Heart right ventricle (tissue), 16 donors: Measurements from ENCODE around the gene HIVEP3. TPM values are rescaled to one million over a fixed set of nuclear protein-coding genes. Genes with fewer than 3 reads are reported as not detected.

Experiments
- ATAC-seq, 8 donors: fragments of 200-7000 bp; cut with Tn5 transposase; one replicate each; pipeline ENCODE4 v1.9.1; 2020; ENCODE audit warnings: mild to moderate bottlenecking in 8 of 8, moderate library complexity in 8 of 8, moderate number of reproducible peaks in 1 of 8
- DNase-seq, 2 donors: peaks; one replicate each; pipeline ENCODE4 v3.0.0-alpha.2; 2020
- H3K27ac ChIP-seq, 10 donors: fragments of 200-600 bp; sonication (generic) in 2 of 10; one replicate each; pipeline versions ENCODE4 v1.5.0 to v1.8.0; 2020 to 2022; ENCODE audit warnings: mild to moderate bottlenecking in 3 of 10
- H3K27me3 ChIP-seq, 7 donors: fragments of 200-600 bp; one replicate each; pipeline ENCODE4 v1.8.0; 2021 to 2022; ENCODE audit warnings: mild to moderate bottlenecking in 2 of 7
- H3K36me3 ChIP-seq, 9 donors: fragments of 200-600 bp; sonication (generic) in 1 of 9; one replicate each; pipeline versions ENCODE4 v1.5.0 to v1.8.0; 2020 to 2022; ENCODE audit warnings: mild to moderate bottlenecking in 2 of 9
- H3K4me1 ChIP-seq, 9 donors: fragments of 200-600 bp; sonication (generic) in 1 of 9; one replicate each; pipeline versions ENCODE4 v1.5.0 to v1.8.0; 2020 to 2022; ENCODE audit warnings: mild to moderate bottlenecking in 4 of 9
- H3K4me3 ChIP-seq, 10 donors: fragments of 200-600 bp; sonication (generic) in 2 of 10; one replicate each; pipeline versions ENCODE4 v1.5.0 to v1.8.0; 2020 to 2022; ENCODE audit warnings: mild to moderate bottlenecking in 7 of 10, moderate library complexity in 2 of 10
- H3K9me3 ChIP-seq, 11 donors: fragments of 200-600 bp in 10 of 11; sonication (generic) in 2 of 11; one replicate each; pipeline versions ENCODE4 v1.5.0 to v1.8.0; 2013 to 2022; ENCODE audit warnings: mild to moderate bottlenecking in 2 of 11, control low read depth in 1 of 11, moderate library complexity in 1 of 11
- WGBS, 2 donors: extraction: QIAGEN DNeasy Blood & Tissue Kit; methylation state at CpG; one replicate each; pipeline ENCODE4 v1.1.7; 2013; ENCODE audit warnings: inconsistent platforms in 1 of 2; 5-methylcytosine and 5-hydroxymethylcytosine counted together
- intact Hi-C, 10 donors: fragments of 100-400 bp; cut with DNase I; formaldehyde crosslinking; loops; one replicate each; pipeline versions ENCODE4 v1.11.1 to v1.14.2; 2022
- polyA plus RNA-seq, 2 donors: library from polyadenylated mRNA; stranded (reverse); fragments of 200-250 nt; gene quantifications; one replicate each; pipeline ENCODE4 v1.2.3, GENCODE V29; 2013
- total RNA-seq, 10 donors: library from RNA; stranded (reverse); fragmentation: NEBNext Ultra II Directional in 3 of 10; extraction: Animal tissue kit (Norgen Biotek cat#: 25700) in 3 of 10; gene quantifications; one replicate each; pipeline versions ENCODE4 v1.2.1 to v1.2.4, GENCODE V29; 2021 to 2023
- TF ChIP-seq, protein P1 (sequence below), 9 donors: fragments of 200-600 bp; sonication (generic) in 2 of 9; IDR thresholded peaks; one replicate each; pipeline versions ENCODE4 v1.5.0 to v1.8.0; 2021 to 2022; ENCODE audit warnings: antibody characterized with exemption in 9 of 9, mild to moderate bottlenecking in 5 of 9, moderate library complexity in 1 of 9
- donor health status: Arrhythmogenic right ventricular cardiomyopathy.
- donor health status: ischemic (EF 13 %, LVEDD 7.1; RV severe dilation, severe dysfunction).
- donor health status: healthy with polysubstance abuse.
- donor health status: DM: no; HTN: yes; CAD: no.
- donor health status: DM: no; HTN: no; CAD: no.
- donor health status: ischemic (EF 25% LVEDD 6.9; RV normal size, moderate dysfunction).
- donor health status: ischemic (EF 25% LVEDD 5.7; RV mildly dilated, moderate dysfunction).
- donor health status: healthy.
- donor health status: DM: yes; HTN: yes; CAD: no.
- donor health status: Ischemic cardiomyopathy.
- donor health status: ischemic (EF 35%, LVEDD 5.7; RV mildly dilated, moderate dysfunction).
- donor health status: nonischemic (EF 11% LVEDD 7.7; RV severe dilation, severe dysfunction).
- donor health status: DM: yes; HTN: yes; CAD: no.
- donor health status: PGD.
- donor health status: ischemic (EF 29% LVEDD 5.4; RV normal size, mild dysfunction).
- donor health status: nonischemic (EF 23%, LVEDD 6.1; RV moderate dilation, normal function).

HIVEP3 gene
- total and polyA plus RNA-seq, 12 donors: 2.6 to 7.5 (median 5.2) TPM

DNA sequence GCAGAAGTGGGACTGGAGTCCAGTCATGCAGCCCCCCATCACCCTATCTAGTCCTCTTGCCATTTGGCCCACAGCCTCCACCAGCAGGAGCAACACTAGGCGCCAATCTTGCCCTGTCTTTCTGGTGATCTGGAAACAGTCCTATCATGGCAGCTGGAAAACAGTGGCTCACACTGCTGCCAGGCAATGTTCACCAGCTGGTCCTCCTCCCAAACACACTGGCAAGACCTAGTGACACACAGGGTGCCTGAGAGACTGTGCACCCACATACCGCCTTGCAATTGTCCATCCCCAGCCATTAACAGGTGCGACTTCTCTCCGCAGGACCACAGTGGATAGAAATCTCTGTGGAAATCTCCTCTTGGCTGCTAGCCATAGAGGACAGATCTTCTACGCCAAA lies 105.5 kb downstream of the HIVEP3 start:
- ATAC-seq: peak in 4 of 8 donors; percentile 6 to 43 (median 24)
- TF ChIP-seq, protein P1, sequence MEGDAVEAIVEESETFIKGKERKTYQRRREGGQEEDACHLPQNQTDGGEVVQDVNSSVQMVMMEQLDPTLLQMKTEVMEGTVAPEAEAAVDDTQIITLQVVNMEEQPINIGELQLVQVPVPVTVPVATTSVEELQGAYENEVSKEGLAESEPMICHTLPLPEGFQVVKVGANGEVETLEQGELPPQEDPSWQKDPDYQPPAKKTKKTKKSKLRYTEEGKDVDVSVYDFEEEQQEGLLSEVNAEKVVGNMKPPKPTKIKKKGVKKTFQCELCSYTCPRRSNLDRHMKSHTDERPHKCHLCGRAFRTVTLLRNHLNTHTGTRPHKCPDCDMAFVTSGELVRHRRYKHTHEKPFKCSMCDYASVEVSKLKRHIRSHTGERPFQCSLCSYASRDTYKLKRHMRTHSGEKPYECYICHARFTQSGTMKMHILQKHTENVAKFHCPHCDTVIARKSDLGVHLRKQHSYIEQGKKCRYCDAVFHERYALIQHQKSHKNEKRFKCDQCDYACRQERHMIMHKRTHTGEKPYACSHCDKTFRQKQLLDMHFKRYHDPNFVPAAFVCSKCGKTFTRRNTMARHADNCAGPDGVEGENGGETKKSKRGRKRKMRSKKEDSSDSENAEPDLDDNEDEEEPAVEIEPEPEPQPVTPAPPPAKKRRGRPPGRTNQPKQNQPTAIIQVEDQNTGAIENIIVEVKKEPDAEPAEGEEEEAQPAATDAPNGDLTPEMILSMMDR (IDR thresholded peaks at IDR 0.05): no peak

DNA sequence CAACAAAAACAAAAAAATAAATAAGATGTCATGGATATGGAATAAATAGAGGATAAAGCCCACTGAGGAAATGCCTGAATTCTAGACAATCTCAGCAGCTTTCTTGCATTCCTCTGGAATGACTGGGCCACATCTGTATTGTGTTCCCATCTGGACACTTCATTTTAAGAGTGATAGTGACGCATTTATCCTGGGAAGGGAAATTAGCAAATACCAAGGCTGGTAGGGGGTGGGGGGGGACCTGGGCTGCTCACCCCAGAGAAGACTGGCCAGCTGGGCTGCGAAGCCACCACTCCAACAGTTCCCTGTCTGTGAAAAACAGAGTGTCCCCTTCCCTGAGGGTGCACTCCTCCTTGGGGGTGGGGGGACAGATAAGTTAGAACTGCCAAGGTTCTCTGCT lies 106.3 kb downstream of the HIVEP3 start:
- Histone ChIP-seq H3K4me3 (peak overlapping the region in 1 of 10 donors; percentile 1), H3K9me3 (no peaks in the 10 kb centered on the region), H3K27me3 (no peaks in the 10 kb centered on the region), H3K27ac (peak overlapping the region in 8 of 10 donors; percentile 65 to 86 (median 74)), H3K4me1 (peaks cover 0 to 50% (median 36%) of the 10 kb centered on the region in 9 donors), H3K36me3 (no peaks in the 10 kb centered on the region)
- peak in 7 of 8 donors; percentile 30 to 77 (median 48) for ATAC-seq
- TF ChIP-seq, protein P1 (IDR thresholded peaks at IDR 0.05): no peak
- peak in 1 of 2 donors; percentile 54 for DNase-seq
- intact Hi-C loops: loop anchor here in 6 of 10 donors (5.0 to 10.0 kb wide), 8 partner anchors 65 to 362 kb away; partner anchors contain the start of gene HIVEP3 (in 1 of the 6)
- WGBS, 2 donors: 47% methylated on average over 2 of the region's 2 CpGs

More for the DNA sequence above, 105.5 kb downstream of the HIVEP3 start:
- Histone ChIP-seq H3K36me3 (no peaks in the 10 kb centered on the region), H3K4me1 (peaks cover 0 to 47% (median 33%) of the 10 kb centered on the region in 9 donors), H3K27me3 (no peaks in the 10 kb centered on the region), H3K27ac (peak overlapping the region; percentile 42 to 86 (median 70)), H3K9me3 (no peaks in the 10 kb centered on the region), H3K4me3 (no peak overlapping the region)
- WGBS, 2 donors: 76 to 85% methylated on average over 5 of the region's 5 CpGs
- DNase-seq: no peak
- intact Hi-C loops: loop anchor here in 6 of 10 donors (5.0 to 10.0 kb wide), 8 partner anchors 64 to 362 kb away; partner anchors contain the start of gene HIVEP3 (in 1 of the 6)

DNA sequence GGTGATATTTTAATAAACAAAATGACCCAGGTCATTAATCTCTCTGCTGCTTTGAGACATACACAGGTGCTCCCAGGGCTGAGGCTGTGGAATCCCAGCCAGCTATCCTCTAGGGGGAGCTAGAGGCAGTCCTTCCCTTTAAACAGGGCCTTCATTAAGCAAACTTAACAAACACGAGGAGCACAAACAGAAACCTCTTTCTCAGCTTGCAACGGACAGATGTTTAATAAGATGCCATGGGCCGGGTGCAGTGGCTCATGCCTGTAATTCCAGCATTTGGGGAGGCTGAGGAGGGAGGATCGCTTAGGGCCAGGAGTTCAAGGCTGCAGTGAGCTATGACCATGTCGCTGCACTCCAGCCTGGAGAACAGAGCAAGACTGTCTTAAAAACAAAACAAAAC lies 106.7 kb downstream of the HIVEP3 start:
- intact Hi-C loops: loop anchor here in 6 of 10 donors (5.0 to 10.0 kb wide), 8 partner anchors 65 to 363 kb away; partner anchors contain the start of gene HIVEP3 (in 1 of the 6)
- Histone ChIP-seq H3K4me3 (peak overlapping the region in 1 of 10 donors; percentile 1), H3K9me3 (no peaks in the 10 kb centered on the region), H3K36me3 (no peaks in the 10 kb centered on the region), H3K27ac (peak overlapping the region in 8 of 10 donors; percentile 28 to 86 (median 70)), H3K4me1 (peaks cover 0 to 54% (median 36%) of the 10 kb centered on the region in 9 donors), H3K27me3 (no peaks in the 10 kb centered on the region)
- TF ChIP-seq, protein P1 (IDR thresholded peaks at IDR 0.05): peak; percentile 30 to 75 (median 65)
- DNase-seq (peak in 1 of 2 donors; percentile 44), ATAC-seq (peak in 2 of 8 donors; percentile 5 to 25)
- WGBS, 2 donors: 53 to 56% methylated on average over 5 of the region's 5 CpGs

DNA sequence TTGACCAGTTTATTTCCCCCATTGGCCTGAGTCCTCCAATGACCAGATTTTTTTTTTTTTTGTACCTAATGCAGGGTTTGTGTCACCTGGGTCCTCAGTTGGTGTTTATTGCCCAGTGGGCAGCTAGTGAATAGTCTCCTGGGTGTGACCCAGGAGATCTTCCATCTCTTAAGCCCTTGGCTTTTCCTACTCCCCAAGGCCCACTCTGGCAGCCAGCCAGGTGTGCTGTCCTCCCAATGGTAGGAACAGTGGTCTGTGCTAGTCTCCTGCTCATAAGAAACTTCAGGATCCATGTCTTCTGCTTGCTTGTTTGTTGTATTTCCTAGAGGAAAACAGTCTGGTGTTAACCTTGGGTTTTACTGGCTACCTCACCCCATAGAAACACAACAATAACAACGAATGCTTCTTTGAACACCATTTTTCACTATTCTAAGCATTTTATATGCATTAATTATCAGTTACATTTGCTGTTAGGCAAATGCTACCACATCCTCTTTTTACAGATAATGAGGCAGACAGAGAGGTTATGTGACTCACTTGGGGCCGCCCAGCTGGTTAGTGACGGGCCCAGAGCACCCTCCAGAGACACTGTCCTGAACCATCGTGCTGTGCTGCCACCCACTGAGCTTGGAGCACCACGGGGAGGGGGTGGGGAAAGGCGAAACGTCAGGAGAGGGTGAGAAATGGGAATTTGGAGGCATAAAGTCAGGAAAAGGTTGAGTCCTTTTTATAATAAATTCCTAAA lies 107.5 kb downstream of the HIVEP3 start:
- H3K9me3 ChIP-seq: no peaks in the 10 kb centered on the region
- no peak for ATAC-seq
- H3K27ac ChIP-seq: no peak overlapping the region
- peaks cover 0 to 57% (median 36%) of the 10 kb centered on the region in 9 donors for H3K4me1 ChIP-seq
- H3K36me3 ChIP-seq: no peaks in the 10 kb centered on the region
- H3K27me3 ChIP-seq: no peaks in the 10 kb centered on the region
- DNase-seq: no peak
- TF ChIP-seq, protein P1 (IDR thresholded peaks at IDR 0.05): no peak
- H3K4me3 ChIP-seq: no peak overlapping the region
- intact Hi-C loops: loop anchor here in 6 of 10 donors (5.0 to 10.0 kb wide), 8 partner anchors 66 to 364 kb away; partner anchors contain the start of gene HIVEP3 (in 1 of the 6)
- WGBS, 2 donors: 74% methylated on average over 7 of the region's 7 CpGs
